Esophagus muscularis mucosa (tissue), 4 donors: ENCODE results near the gene PRICKLE3. TPM values are rescaled to one million over a fixed set of nuclear protein-coding genes. Genes with fewer than 3 reads are reported as not detected.
A peak's percentile ranks its signal among the peaks of the same experiment; 100 is the strongest.

Source experiments
- DNase-seq: peaks from one replicate; pipeline ENCODE4 v3.0.0-alpha.2; 2017; ENCODE audit errors: extremely low spot score
- H3K27ac ChIP-seq, 4 donors: fragments of 200-600 bp; sonication (generic); replicated peaks in 1 of 4; 1 replicate in 3 of 4; 2 replicates in 1 of 4; pipeline ENCODE4 v1.5.1; 2016 to 2019; ENCODE audit warnings: mild to moderate bottlenecking in 1 of 4
- H3K27me3 ChIP-seq, 4 donors: fragments of 200-600 bp; sonication (generic); one replicate each; pipeline versions ENCODE4 v1.5.1 to v1.6.0; 2016 to 2019
- H3K36me3 ChIP-seq, 4 donors: fragments of 200-600 bp; sonication (generic); one replicate each; pipeline ENCODE4 v1.5.1; 2016 to 2019
- H3K4me1 ChIP-seq, 4 donors: fragments of 200-600 bp; sonication (generic); one replicate each; pipeline ENCODE4 v1.5.1; 2016 to 2019
- H3K4me3 ChIP-seq, 4 donors: fragments of 200-600 bp; sonication (generic); 1 replicate in 2 of 4; 2 replicates in 2 of 4; pipeline ENCODE4 v1.5.1; 2016 to 2019; ENCODE audit warnings: mild to moderate bottlenecking in 4 of 4, moderate library complexity in 1 of 4
- H3K9me3 ChIP-seq, 4 donors: fragments of 200-600 bp; sonication (generic); 1 replicate in 3 of 4; 2 replicates in 1 of 4; pipeline ENCODE4 v1.5.1; 2016 to 2019
- EP300 ChIP-seq: sonication (generic); formaldehyde crosslinking; IDR thresholded peaks from one replicate; pipeline ENCODE4 v1.6.1; 2017; ENCODE audit warnings: antibody characterized with exemption
- POLR2A ChIP-seq: fragments of 450-650 bp; IDR thresholded peaks from one replicate; pipeline ENCODE4 v1.6.1; 2017; ENCODE audit warnings: antibody characterized with exemption, moderate library complexity, mild to moderate bottlenecking, low read depth
- POLR2AphosphoS5 ChIP-seq, 2 donors: sonication (generic); formaldehyde crosslinking; IDR thresholded peaks; one replicate each; pipeline ENCODE4 v1.6.1; 2017; ENCODE audit warnings: antibody characterized with exemption in 2 of 2
- WGBS: methylation state at CpG from one replicate; pipeline ENCODE4 v1.1.5; 2018; 5-methylcytosine and 5-hydroxymethylcytosine counted together
- intact Hi-C: fragments of 100-400 bp; cut with DNase I; formaldehyde crosslinking; loops from one replicate; pipeline ENCODE4 v1.15.1; 2023
- total RNA-seq, 4 donors: library from RNA; depleted of rRNA; stranded (reverse); fragments of >200 nt; gene quantifications; one replicate each; pipeline versions ENCODE4 v1.1.0 to v1.2.1, GENCODE V29; 2016
- TF ChIP-seq, protein P1 (sequence below), 3 experiments: fragments of 200-600 bp in 2 of 3; fragments of 450-650 bp in 1 of 3; sonication (generic) in 2 of 3; IDR thresholded peaks; one replicate each; pipeline ENCODE4 v1.5.1; 2017 to 2019; ENCODE audit warnings: antibody characterized with exemption in 3 of 3, mild to moderate bottlenecking in 2 of 3, moderate library complexity in 1 of 3

The PRICKLE3 gene
- total RNA-seq, 4 donors from 2014 or later, result 7.6 to 16.2 (median 12.3) TPM

- Histone ChIP-seq H3K27me3 (no peaks in the 10 kb centered on the region), H3K9me3 (no peaks in the 10 kb centered on the region), H3K36me3 (peaks cover 0 to 27% (median 19%) of the 10 kb centered on the region in 4 donors), H3K4me1 (peaks cover 12 to 30% (median 26%) of the 10 kb centered on the region in 4 donors), H3K27ac (peak overlapping the region; percentile 56 to 87 (median 74)), H3K4me3 (peak overlapping the region in 3 of 4 donors; percentile 57 to 68 (median 60))
- intact Hi-C loops, result no loop called here
- TF ChIP-seq POLR2AphosphoS5 (IDR thresholded peaks at IDR 0.05), result no peak
- TF ChIP-seq, protein P1, sequence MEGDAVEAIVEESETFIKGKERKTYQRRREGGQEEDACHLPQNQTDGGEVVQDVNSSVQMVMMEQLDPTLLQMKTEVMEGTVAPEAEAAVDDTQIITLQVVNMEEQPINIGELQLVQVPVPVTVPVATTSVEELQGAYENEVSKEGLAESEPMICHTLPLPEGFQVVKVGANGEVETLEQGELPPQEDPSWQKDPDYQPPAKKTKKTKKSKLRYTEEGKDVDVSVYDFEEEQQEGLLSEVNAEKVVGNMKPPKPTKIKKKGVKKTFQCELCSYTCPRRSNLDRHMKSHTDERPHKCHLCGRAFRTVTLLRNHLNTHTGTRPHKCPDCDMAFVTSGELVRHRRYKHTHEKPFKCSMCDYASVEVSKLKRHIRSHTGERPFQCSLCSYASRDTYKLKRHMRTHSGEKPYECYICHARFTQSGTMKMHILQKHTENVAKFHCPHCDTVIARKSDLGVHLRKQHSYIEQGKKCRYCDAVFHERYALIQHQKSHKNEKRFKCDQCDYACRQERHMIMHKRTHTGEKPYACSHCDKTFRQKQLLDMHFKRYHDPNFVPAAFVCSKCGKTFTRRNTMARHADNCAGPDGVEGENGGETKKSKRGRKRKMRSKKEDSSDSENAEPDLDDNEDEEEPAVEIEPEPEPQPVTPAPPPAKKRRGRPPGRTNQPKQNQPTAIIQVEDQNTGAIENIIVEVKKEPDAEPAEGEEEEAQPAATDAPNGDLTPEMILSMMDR (IDR thresholded peaks at IDR 0.05), result no peak
- DNase-seq, result no peak
- WGBS, result 85% methylated on average over 14 of the region's 18 CpGs
Measured at GRCh38 chrX:49183701-49184281, 2.4 kb downstream of the PRICKLE3 start.

- no peak overlapping the region for H3K27ac ChIP-seq
- no peak overlapping the region for H3K4me3 ChIP-seq
- no peaks in the 10 kb centered on the region for H3K9me3 ChIP-seq
- 71% methylated on average over 2 of the region's 2 CpGs for WGBS
- H3K36me3 ChIP-seq, result peaks cover 0 to 59% (median 38%) of the 10 kb centered on the region in 4 donors
- peaks cover 4 to 22% (median 16%) of the 10 kb centered on the region in 4 donors for H3K4me1 ChIP-seq
- TF ChIP-seq POLR2AphosphoS5 (IDR thresholded peaks at IDR 0.05) (no peak), EP300 (no peak), POLR2A (no peak)
- TF ChIP-seq, protein P1 (IDR thresholded peaks at IDR 0.05), result no peak
- no peak for DNase-seq
- H3K27me3 ChIP-seq, result no peaks in the 10 kb centered on the region
- intact Hi-C loops, result no loop called here
Measured at GRCh38 chrX:49179358-49179757, 6.8 kb downstream of the PRICKLE3 start.

DNA sequence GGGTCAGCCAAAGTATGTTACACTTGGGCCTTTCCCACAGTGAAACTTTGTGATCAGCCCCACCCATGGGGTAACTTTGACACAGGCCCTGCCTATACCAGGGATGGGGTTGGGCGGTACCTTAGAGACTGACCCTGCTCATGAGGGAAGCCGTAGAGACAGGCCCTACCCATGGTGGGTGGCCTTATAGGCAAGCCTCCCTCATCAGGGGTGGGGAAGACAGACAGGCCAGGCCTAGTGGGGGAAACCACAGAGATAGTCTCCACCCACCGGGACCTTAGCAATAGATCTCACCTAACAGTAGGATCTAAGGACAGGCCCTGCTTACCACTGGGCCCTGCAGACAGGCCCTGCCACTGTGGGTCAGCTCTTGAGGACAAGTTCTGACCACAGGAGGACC is 7.6 kb downstream of the PRICKLE3 start:
- Histone ChIP-seq H3K4me3 (no peak overlapping the region), H3K4me1 (peaks cover under 1 to 22% (median 16%) of the 10 kb centered on the region in 4 donors), H3K27me3 (no peaks in the 10 kb centered on the region), H3K27ac (no peak overlapping the region), H3K9me3 (no peaks in the 10 kb centered on the region), H3K36me3 (peaks cover 0 to 67% (median 39%) of the 10 kb centered on the region in 4 donors)
- intact Hi-C loops, result no loop called here
- DNase-seq, result no peak
- 93% methylated on average over 3 of the region's 3 CpGs for WGBS
- TF ChIP-seq, protein P1 (IDR thresholded peaks at IDR 0.05), result no peak
- TF ChIP-seq EP300, result no peak
- no peak for TF ChIP-seq POLR2AphosphoS5 (IDR thresholded peaks at IDR 0.05)
- TF ChIP-seq POLR2A, result no peak

GRCh38 chrX:49177873-49178480 is 8.2 kb downstream of the PRICKLE3 start:
- peaks cover 0 to 67% (median 36%) of the 10 kb centered on the region in 4 donors for H3K36me3 ChIP-seq
- H3K4me3 ChIP-seq, result no peak overlapping the region
- H3K4me1 ChIP-seq, result peaks cover 4 to 27% (median 21%) of the 10 kb centered on the region in 4 donors
- 85% methylated on average over 15 of the region's 23 CpGs for WGBS
- peak overlapping the region in 1 of 4 donors; percentile 45 for H3K27ac ChIP-seq
- no peaks in the 10 kb centered on the region for H3K27me3 ChIP-seq
- intact Hi-C loops, result no loop called here
- TF ChIP-seq POLR2AphosphoS5 (IDR thresholded peaks at IDR 0.05) (no peak), EP300 (no peak), POLR2A (no peak)
- TF ChIP-seq, protein P1 (IDR thresholded peaks at IDR 0.05), result no peak
- DNase-seq, result no peak
- no peaks in the 10 kb centered on the region for H3K9me3 ChIP-seq
